BE2C (cell line): ENCODE measurements around the gene WNT7B.

Experiments
- DNase-seq: peaks from one replicate; pipeline ENCODE4 v3.0.0-alpha.2; 2020
- H3K27me3 ChIP-seq: fragments of 250-450 bp; sonication (Bioruptor Pico); 2 replicates; pipeline ENCODE4 v1.5.1; 2020; ENCODE audit warnings: mild to moderate bottlenecking
- H3K36me3 ChIP-seq: fragments of 250-450 bp; sonication (Bioruptor Pico); 2 replicates; pipeline ENCODE4 v1.5.1; 2020; ENCODE audit warnings: mild to moderate bottlenecking
- H3K4me1 ChIP-seq: fragments of 250-450 bp; sonication (Bioruptor Pico); 2 replicates; pipeline ENCODE4 v1.5.1; 2020
- H3K4me3 ChIP-seq: 2 replicates; pipeline ENCODE4 v1.5.1; 2011; ENCODE audit warnings: low read depth, low read length
- H3K9me3 ChIP-seq: fragments of 250-450 bp; sonication (Bioruptor Pico); 2 replicates; pipeline ENCODE4 v1.5.1; 2020
- CTCF ChIP-seq: IDR thresholded peaks from 2 replicates; pipeline ENCODE4 v1.5.1; 2012; ENCODE audit warnings: mild to moderate bottlenecking, low read depth, low read length

Gene WNT7B

GRCh38 chr22:45996241-45997076 is 19.5 kb upstream of the WNT7B start:
- H3K4me1 ChIP-seq: peaks cover 51% of the 10 kb centered on the region
- no peak overlapping the region for H3K4me3 ChIP-seq
- no peaks in the 10 kb centered on the region for H3K27me3 ChIP-seq
- no peak for TF ChIP-seq CTCF
- DNase-seq: peak; percentile 75
- H3K36me3 ChIP-seq: no peaks in the 10 kb centered on the region
- no peaks in the 10 kb centered on the region for H3K9me3 ChIP-seq

GRCh38 chr22:45995405-45996101 is 18.6 kb upstream of the WNT7B start:
- no peaks in the 10 kb centered on the region for H3K36me3 ChIP-seq
- peaks cover 51% of the 10 kb centered on the region for H3K4me1 ChIP-seq
- H3K9me3 ChIP-seq: no peaks in the 10 kb centered on the region
- no peaks in the 10 kb centered on the region for H3K27me3 ChIP-seq
- no peak for DNase-seq
- no peak overlapping the region for H3K4me3 ChIP-seq
- no peak for TF ChIP-seq CTCF

- peak; percentile 92 for TF ChIP-seq CTCF
- H3K4me3 ChIP-seq: no peak overlapping the region
- peaks cover 51% of the 10 kb centered on the region for H3K4me1 ChIP-seq
- peak; percentile 91 for DNase-seq
- no peaks in the 10 kb centered on the region for H3K36me3 ChIP-seq
- no peaks in the 10 kb centered on the region for H3K27me3 ChIP-seq
- no peaks in the 10 kb centered on the region for H3K9me3 ChIP-seq
Observed at GRCh38 chr22:45994491-45995404, 17.8 kb upstream of the WNT7B start.

GRCh38 chr22:45993841-45994240 is 16.9 kb upstream of the WNT7B start:
- H3K9me3 ChIP-seq: no peaks in the 10 kb centered on the region
- H3K27me3 ChIP-seq: no peaks in the 10 kb centered on the region
- peaks cover 43% of the 10 kb centered on the region for H3K4me1 ChIP-seq
- no peaks in the 10 kb centered on the region for H3K36me3 ChIP-seq
- no peak for TF ChIP-seq CTCF
- H3K4me3 ChIP-seq: no peak overlapping the region
- no peak for DNase-seq

- Histone ChIP-seq H3K4me1 (peaks cover 37% of the 10 kb centered on the region), H3K27me3 (no peaks in the 10 kb centered on the region), H3K4me3 (no peak overlapping the region), H3K9me3 (no peaks in the 10 kb centered on the region), H3K36me3 (no peaks in the 10 kb centered on the region)
- TF ChIP-seq CTCF: no peak
- DNase-seq: no peak
Observed at GRCh38 chr22:45993143-45993692, 16.3 kb upstream of the WNT7B start.
